H1 (cell line): Measurements from ENCODE around the gene TCF4. TPM values are rescaled to one million over a fixed set of nuclear protein-coding genes. Genes with fewer than 3 reads are reported as not detected.

Experiments used
- BCL11A ChIP-seq, 2 experiments: IDR thresholded peaks; one replicate each; pipeline ENCODE4 v1.6.1; 2011; ENCODE audit warnings: low read depth in 2 of 2, low read length in 2 of 2, mild to moderate bottlenecking in 2 of 2
- CBX8 ChIP-seq: fragments of 300-800, 300-1000 bp; sonication (generic); IDR thresholded peaks from 2 replicates; pipeline ENCODE4 v1.7.1; 2016; ENCODE audit warnings: low read depth, low read length, borderline replicate concordance
- CHD2 ChIP-seq: IDR thresholded peaks from 2 replicates; pipeline ENCODE4 v1.6.1; 2012; ENCODE audit warnings: low read length, improper control_type of control experiment
- CHD7 ChIP-seq: fragments of 300-600 bp; sonication (generic); IDR thresholded peaks from 2 replicates; pipeline ENCODE4 v1.7.1; 2012; ENCODE audit warnings: low read length, moderate library complexity, mild to moderate bottlenecking, inconsistent platforms; ENCODE audit not compliant: insufficient replicate concordance
- HDAC6 ChIP-seq: IDR thresholded peaks from one replicate; pipeline ENCODE4 v1.7.1; 2012; ENCODE audit warnings: low read depth, mild to moderate bottlenecking, inconsistent platforms, low read length, moderate library complexity
- SIN3A ChIP-seq, 2 experiments: IDR thresholded peaks in 1 of 2; conservative IDR thresholded peaks in 1 of 2; 2 replicates each; pipeline ENCODE4 v1.6.1; 2011 to 2012; ENCODE audit warnings: low read length in 2 of 2, improper control_type of control experiment in 1 of 2, low read depth in 1 of 2, mild to moderate bottlenecking in 1 of 2
- SP1 ChIP-seq: IDR thresholded peaks from 2 replicates; pipeline ENCODE4 v1.6.1; 2011; ENCODE audit warnings: low read depth, low read length
- SRF ChIP-seq: IDR thresholded peaks from 2 replicates; pipeline ENCODE4 v1.6.1; 2011; ENCODE audit warnings: mild to moderate bottlenecking, low read depth, low read length, moderate library complexity
- SUZ12 ChIP-seq: fragments of 200-600 bp; sonication (generic); IDR thresholded peaks from 2 replicates; pipeline ENCODE4 v1.6.1; 2012; ENCODE audit warnings: mild to moderate bottlenecking, inconsistent platforms, low read length, moderate library complexity, mixed read lengths
- polyA plus RNA-seq, 7 experiments: library from polyadenylated mRNA; depleted of rRNA in 3 of 7; stranded (reverse) in 5 of 7; unstranded in 2 of 7; fragments of >200 nt in 5 of 7; fragments of 200-250 nt in 2 of 7; gene quantifications; 1 replicate in 5 of 7; 2 replicates in 1 of 7; 4 replicates in 1 of 7; pipeline versions ENCODE4 v1.2.1 to v1.2.3, GENCODE V29; 2011 to 2013; ENCODE audit warnings: missing spikeins in 2 of 7, mixed read lengths in 2 of 7
- total RNA-seq: library from RNA; stranded (reverse); fragmentation: NEBNext Ultra II Directional; extraction: Animal tissue kit (Norgen Biotek cat#: 25700); gene quantifications from 2 replicates; pipeline ENCODE4 v1.2.1, GENCODE V29; 2021

TCF4 gene
- total and polyA plus RNA-seq, 2 of the 8 experiments (the other 6 are each of a cell fraction or from before 2014, with no cell fraction given), result 59.3 to 118 TPM

GRCh38 chr18:55323051-55323994 is 264.7 kb downstream of the TCF4 start (continued):
- TF ChIP-seq CHD7, result no peak
- no peak for TF ChIP-seq HDAC6
- TF ChIP-seq BCL11A (IDR thresholded peaks at IDR 0.05; ENCODE audit: low read depth in 2 of 2, low read length in 2 of 2), result no peak
- no peak for TF ChIP-seq SP1
- no peak for TF ChIP-seq SUZ12
- TF ChIP-seq CBX8, result no peak
- TF ChIP-seq SRF, result no peak
- no peak for TF ChIP-seq CHD2
- no peak for TF ChIP-seq SIN3A (conservative IDR thresholded peaks at IDR 0.05 in 1 of 2, IDR thresholded peaks at IDR 0.05 in 1 of 2; ENCODE audit: low read depth in 1 of 2, low read length in 2 of 2)
